ENCODE results near the gene RHOH.

RHOH gene

GRCh38 chr4:40214661-40215418 lies 18.0 kb downstream of the RHOH start:
- Histone ChIP-seq H3K9me3 (ENCODE audit: control insufficient read depth, insufficient read depth, low read depth, low read length) (no peaks in the 10 kb centered on the region), H3K27ac (ENCODE audit: extremely low read depth, low read depth, low read length) (no peak overlapping the region), H3K36me3 (ENCODE audit: control insufficient read depth in 2 of 2, insufficient read depth in 1 of 2, low read length in 2 of 2) (no peaks in the 10 kb centered on the region), H3K4me1 (ENCODE audit: control insufficient read depth, insufficient read depth, low read length) (no peaks in the 10 kb centered on the region), H3K4me3 (ENCODE audit: low read depth, low read length) (no peak overlapping the region)
- CTCF ChIA-PET: no interaction called here
- POLR2A ChIA-PET: no interaction called here
- TF ChIP-seq ZNF426 (tag by site-specific recombination; IDR thresholded peaks at IDR 0.05) (no peak), ZNF639 (tag by site-specific recombination; IDR thresholded peaks at IDR 0.05) (no peak), ZNF747 (tag by site-specific recombination; IDR thresholded peaks at IDR 0.05) (no peak), ZNF514 (tag by site-specific recombination; IDR thresholded peaks at IDR 0.05) (no peak), ZNF518A (tag by site-specific recombination; conservative IDR thresholded peaks at IDR 0.05; ENCODE audit: low read depth) (no peak), ZNF174 (tag by site-specific recombination; IDR thresholded peaks at IDR 0.05) (no peak), ZBTB6 (tag by site-specific recombination; IDR thresholded peaks at IDR 0.05) (no peak), ZIC2 (tag by site-specific recombination; IDR thresholded peaks at IDR 0.05) (no peak)
- TF ChIP-seq, protein P1, sequence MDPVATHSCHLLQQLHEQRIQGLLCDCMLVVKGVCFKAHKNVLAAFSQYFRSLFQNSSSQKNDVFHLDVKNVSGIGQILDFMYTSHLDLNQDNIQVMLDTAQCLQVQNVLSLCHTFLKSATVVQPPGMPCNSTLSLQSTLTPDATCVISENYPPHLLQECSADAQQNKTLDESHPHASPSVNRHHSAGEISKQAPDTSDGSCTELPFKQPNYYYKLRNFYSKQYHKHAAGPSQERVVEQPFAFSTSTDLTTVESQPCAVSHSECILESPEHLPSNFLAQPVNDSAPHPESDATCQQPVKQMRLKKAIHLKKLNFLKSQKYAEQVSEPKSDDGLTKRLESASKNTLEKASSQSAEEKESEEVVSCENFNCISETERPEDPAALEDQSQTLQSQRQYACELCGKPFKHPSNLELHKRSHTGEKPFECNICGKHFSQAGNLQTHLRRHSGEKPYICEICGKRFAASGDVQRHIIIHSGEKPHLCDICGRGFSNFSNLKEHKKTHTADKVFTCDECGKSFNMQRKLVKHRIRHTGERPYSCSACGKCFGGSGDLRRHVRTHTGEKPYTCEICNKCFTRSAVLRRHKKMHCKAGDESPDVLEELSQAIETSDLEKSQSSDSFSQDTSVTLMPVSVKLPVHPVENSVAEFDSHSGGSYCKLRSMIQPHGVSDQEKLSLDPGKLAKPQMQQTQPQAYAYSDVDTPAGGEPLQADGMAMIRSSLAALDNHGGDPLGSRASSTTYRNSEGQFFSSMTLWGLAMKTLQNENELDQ (tag by site-specific recombination; IDR thresholded peaks at IDR 0.05; ENCODE audit: low read depth): no peak

DNA sequence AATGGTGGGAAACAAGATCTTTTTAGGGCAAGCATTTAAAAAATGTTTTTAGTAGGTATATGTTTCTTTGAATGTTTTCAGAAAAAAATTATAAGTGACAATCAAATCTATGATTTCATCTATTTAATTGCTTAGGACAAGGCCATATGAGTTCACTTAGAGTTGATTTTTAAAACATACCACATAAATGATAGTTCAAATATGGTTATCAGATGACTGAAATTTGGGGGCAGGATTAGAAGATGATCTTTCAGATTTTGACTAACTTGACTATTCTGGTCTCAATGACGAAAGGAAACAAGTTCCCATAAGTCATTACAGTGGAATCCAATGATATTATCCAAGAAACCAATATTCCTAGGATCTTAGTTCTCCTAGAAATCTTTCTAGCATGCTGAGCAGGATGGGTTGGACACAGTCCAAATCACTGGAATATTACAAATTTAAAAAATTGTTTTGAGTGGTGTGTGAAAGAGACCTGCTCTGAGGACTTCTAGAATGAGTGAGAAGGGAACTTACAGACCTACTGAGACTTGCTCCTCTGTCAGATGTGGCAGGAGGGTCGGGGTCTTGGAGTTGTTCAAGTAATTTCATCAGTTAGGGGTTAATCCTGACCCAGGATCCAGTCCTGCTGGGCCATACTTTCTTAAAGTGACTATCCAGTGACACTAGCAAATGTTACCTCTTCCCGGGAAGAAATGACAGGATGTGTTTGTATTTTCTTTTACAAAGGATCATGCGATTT lies 20.0 kb downstream of the RHOH start:
- POLR2A ChIA-PET: no interaction called here
- Histone ChIP-seq H3K27ac (ENCODE audit: extremely low read depth, low read depth, low read length) (no peak overlapping the region), H3K4me1 (ENCODE audit: control insufficient read depth, insufficient read depth, low read length) (no peaks in the 10 kb centered on the region)
- no peak for TF ChIP-seq ZNF580 (tag by site-specific recombination; IDR thresholded peaks at IDR 0.05)
- no peak for TF ChIP-seq ZNF335 (tag by site-specific recombination; conservative IDR thresholded peaks at IDR 0.05)
- TF ChIP-seq ZNF521 (tag by site-specific recombination; IDR thresholded peaks at IDR 0.05): no peak
- no peak for TF ChIP-seq PBX3 (CRISPR knock-in tag; IDR thresholded peaks at IDR 0.05)
- TF ChIP-seq, protein P2, sequence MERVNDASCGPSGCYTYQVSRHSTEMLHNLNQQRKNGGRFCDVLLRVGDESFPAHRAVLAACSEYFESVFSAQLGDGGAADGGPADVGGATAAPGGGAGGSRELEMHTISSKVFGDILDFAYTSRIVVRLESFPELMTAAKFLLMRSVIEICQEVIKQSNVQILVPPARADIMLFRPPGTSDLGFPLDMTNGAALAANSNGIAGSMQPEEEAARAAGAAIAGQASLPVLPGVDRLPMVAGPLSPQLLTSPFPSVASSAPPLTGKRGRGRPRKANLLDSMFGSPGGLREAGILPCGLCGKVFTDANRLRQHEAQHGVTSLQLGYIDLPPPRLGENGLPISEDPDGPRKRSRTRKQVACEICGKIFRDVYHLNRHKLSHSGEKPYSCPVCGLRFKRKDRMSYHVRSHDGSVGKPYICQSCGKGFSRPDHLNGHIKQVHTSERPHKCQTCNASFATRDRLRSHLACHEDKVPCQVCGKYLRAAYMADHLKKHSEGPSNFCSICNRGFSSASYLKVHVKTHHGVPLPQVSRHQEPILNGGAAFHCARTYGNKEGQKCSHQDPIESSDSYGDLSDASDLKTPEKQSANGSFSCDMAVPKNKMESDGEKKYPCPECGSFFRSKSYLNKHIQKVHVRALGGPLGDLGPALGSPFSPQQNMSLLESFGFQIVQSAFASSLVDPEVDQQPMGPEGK (tag by site-specific recombination; IDR thresholded peaks at IDR 0.05): no peak
- no peak for TF ChIP-seq ZNF692 (tag by site-specific recombination; IDR thresholded peaks at IDR 0.05)
- TF ChIP-seq ZNF776 (tag by site-specific recombination; IDR thresholded peaks at IDR 0.05; ENCODE audit: borderline replicate concordance): no peak
- TF ChIP-seq ZNF132 (tag by site-specific recombination; IDR thresholded peaks at IDR 0.05; ENCODE audit: borderline replicate concordance): no peak

More for the DNA sequence above, 20.0 kb downstream of the RHOH start:
- Histone ChIP-seq H3K9me3 (ENCODE audit: control insufficient read depth, insufficient read depth, low read depth, low read length) (no peaks in the 10 kb centered on the region), H3K4me3 (ENCODE audit: low read depth, low read length) (no peak overlapping the region), H3K36me3 (ENCODE audit: control insufficient read depth in 2 of 2, insufficient read depth in 1 of 2, low read length in 2 of 2) (no peaks in the 10 kb centered on the region)
- CTCF ChIA-PET: no interaction called here
